ENCODE measurements around the gene SRL. TPM values are rescaled to one million over a fixed set of nuclear protein-coding genes. Genes with fewer than 3 reads are reported as not detected.

SRL gene
- total RNA-seq, 4 donors from 2014 or later: 0.35 to 1.7 (median 0.63) TPM

DNA sequence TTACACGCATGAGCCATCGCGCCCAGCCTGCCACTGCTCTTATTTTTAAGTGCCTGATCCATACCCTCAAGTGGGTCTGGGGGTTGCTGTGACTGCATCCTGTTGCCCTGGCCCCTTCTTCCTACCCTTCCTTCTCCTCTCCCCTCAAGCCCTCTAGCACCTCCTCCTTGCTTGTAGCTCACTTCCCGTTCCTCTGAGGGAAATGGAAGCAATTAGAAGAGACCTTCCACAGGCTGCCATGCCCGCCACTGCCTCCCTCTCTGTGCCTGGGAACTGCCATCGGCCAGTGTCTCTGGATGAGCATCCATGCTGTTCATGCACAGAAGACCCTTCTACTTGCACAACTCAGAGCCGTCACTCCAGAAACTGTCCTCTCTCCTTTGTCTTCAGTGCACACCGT, 41.6 kb upstream of the SRL start:
- H3K4me3 ChIP-seq: no peak overlapping the region

DNA sequence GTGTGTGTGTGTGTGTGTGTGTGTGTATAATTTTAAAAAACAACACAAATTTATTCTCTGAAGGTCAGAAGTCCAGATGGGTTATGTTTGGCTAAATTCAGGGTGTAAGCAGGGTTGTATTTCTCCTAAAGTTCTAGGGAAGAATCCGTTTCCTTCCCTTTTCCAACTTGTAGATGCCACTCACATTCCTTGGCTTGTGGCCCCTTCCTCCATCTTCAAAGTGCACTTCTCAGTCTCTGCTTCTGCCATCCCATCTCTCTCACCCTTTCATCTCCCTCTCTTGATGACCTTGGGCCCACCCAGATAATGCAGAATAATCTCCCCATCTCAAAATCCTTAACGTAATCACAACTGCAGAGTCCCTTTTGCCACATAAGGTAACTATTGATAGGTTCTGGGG, 38.7 kb upstream of the SRL start:
- Histone ChIP-seq H3K4me3 (no peak overlapping the region), H3K4me1 (no peaks in the 10 kb centered on the region), H3K36me3 (no peaks in the 10 kb centered on the region), H3K27me3 (no peaks in the 10 kb centered on the region), H3K9me3 (no peaks in the 10 kb centered on the region), H3K27ac (no peak overlapping the region)
- TF ChIP-seq, protein P1, sequence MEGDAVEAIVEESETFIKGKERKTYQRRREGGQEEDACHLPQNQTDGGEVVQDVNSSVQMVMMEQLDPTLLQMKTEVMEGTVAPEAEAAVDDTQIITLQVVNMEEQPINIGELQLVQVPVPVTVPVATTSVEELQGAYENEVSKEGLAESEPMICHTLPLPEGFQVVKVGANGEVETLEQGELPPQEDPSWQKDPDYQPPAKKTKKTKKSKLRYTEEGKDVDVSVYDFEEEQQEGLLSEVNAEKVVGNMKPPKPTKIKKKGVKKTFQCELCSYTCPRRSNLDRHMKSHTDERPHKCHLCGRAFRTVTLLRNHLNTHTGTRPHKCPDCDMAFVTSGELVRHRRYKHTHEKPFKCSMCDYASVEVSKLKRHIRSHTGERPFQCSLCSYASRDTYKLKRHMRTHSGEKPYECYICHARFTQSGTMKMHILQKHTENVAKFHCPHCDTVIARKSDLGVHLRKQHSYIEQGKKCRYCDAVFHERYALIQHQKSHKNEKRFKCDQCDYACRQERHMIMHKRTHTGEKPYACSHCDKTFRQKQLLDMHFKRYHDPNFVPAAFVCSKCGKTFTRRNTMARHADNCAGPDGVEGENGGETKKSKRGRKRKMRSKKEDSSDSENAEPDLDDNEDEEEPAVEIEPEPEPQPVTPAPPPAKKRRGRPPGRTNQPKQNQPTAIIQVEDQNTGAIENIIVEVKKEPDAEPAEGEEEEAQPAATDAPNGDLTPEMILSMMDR (IDR thresholded peaks at IDR 0.05): no peak
- DNase-seq: no peak

More for the DNA sequence above, 41.6 kb upstream of the SRL start:
- Histone ChIP-seq H3K27me3 (no peaks in the 10 kb centered on the region), H3K36me3 (no peaks in the 10 kb centered on the region), H3K27ac (no peak overlapping the region), H3K9me3 (no peaks in the 10 kb centered on the region), H3K4me1 (peaks cover 0 to 5% (median 2%) of the 10 kb centered on the region in 4 donors)
- TF ChIP-seq, protein P1 (IDR thresholded peaks at IDR 0.05): no peak
- TF ChIP-seq POLR2A (IDR thresholded peaks at IDR 0.05): no peak
- DNase-seq: no peak

GRCh38 chr16:4277987-4278513, 36.2 kb upstream of the SRL start:
- no peak for DNase-seq
- Histone ChIP-seq H3K4me1 (peaks cover 0 to 3% (median 0%) of the 10 kb centered on the region in 4 donors), H3K9me3 (no peaks in the 10 kb centered on the region), H3K27me3 (no peaks in the 10 kb centered on the region), H3K27ac (no peak overlapping the region), H3K36me3 (no peaks in the 10 kb centered on the region), H3K4me3 (no peak overlapping the region)
- TF ChIP-seq, protein P1 (IDR thresholded peaks at IDR 0.05): no peak
- no peak for TF ChIP-seq POLR2A (IDR thresholded peaks at IDR 0.05)

DNA sequence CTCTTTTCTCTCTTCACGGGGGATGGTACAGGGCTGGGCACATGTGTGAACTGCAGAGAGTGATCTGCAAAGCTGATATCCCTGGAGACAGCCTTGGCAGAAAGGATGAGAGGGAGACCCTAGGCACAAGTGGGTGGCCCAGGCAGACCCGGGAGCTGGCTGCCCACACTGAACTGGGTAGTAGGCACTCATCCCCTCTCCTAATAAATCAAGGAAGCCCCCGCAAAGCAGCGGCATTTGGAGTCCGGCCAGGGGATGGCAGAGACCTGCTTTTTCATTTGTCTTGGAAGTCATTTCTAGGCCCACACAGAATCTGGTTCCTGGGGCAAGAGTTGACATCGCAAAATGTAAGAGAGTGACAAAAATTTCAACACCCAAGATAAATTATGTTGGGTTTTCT, 34.0 kb upstream of the SRL start:
- Histone ChIP-seq H3K27me3 (no peaks in the 10 kb centered on the region), H3K27ac (no peak overlapping the region), H3K9me3 (no peaks in the 10 kb centered on the region), H3K36me3 (no peaks in the 10 kb centered on the region), H3K4me1 (peaks cover 0 to 7% (median 2%) of the 10 kb centered on the region in 4 donors), H3K4me3 (no peak overlapping the region)
- TF ChIP-seq, protein P1 (IDR thresholded peaks at IDR 0.05): no peak
- TF ChIP-seq POLR2A (IDR thresholded peaks at IDR 0.05): no peak
- no peak for DNase-seq

DNA sequence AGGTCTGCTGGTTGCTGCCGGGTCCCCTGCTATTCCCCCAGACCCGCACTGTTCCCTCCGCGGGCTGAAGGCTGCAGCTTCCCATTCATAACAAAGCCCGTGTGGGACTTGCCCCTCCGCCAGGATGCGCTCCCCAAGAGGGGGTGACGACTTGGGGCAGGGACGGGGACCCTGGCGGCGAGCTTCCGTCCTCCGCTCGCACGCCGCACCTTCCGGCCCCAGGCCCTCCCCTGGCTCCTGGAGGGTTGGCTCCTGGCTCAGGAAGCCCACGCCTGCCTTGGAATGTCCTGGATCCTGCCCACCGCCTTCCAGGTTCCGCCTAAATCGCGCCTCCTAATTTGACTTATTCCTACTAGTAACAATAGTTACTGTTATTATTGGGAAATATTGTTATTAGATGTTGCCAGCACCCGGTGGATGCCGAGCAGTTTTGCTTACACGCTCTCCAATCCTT, 32.0 kb upstream of the SRL start:
- TF ChIP-seq, protein P1 (IDR thresholded peaks at IDR 0.05): peak in 5 of 6 experiments; percentile 24 to 58 (median 37)
- TF ChIP-seq POLR2A (IDR thresholded peaks at IDR 0.05): no peak
- H3K27me3 ChIP-seq: no peaks in the 10 kb centered on the region
- no peaks in the 10 kb centered on the region for H3K9me3 ChIP-seq
- H3K36me3 ChIP-seq: no peaks in the 10 kb centered on the region
- peaks cover 0 to 13% (median 6%) of the 10 kb centered on the region in 4 donors for H3K4me1 ChIP-seq
- DNase-seq: peak; percentile 37 to 70 (median 70)
- H3K27ac ChIP-seq: peak overlapping the region; percentile 87 to 99 (median 90)
- H3K4me3 ChIP-seq: peak overlapping the region; percentile 72 to 99 (median 94)
